SJCRH30 (cell line): Measurements from ENCODE around the gene SVBP. TPM values are rescaled to one million over a fixed set of nuclear protein-coding genes. Genes with fewer than 3 reads are reported as not detected.

Experiments used
- DNase-seq, 2 experiments: peaks; one replicate each; pipeline ENCODE4 v3.0.0-alpha.2; 2015 to 2020
- H3K27ac ChIP-seq: fragments of 250-450 bp; sonication (Bioruptor Pico); 2 replicates; pipeline ENCODE4 v1.5.1; 2020; ENCODE audit warnings: mild to moderate bottlenecking, moderate library complexity
- H3K27me3 ChIP-seq: fragments of 250-450 bp; sonication (Bioruptor Pico); 2 replicates; pipeline ENCODE4 v1.5.1; 2020; ENCODE audit warnings: mild to moderate bottlenecking, moderate library complexity
- H3K36me3 ChIP-seq: fragments of 250-450 bp; sonication (Bioruptor Pico); 2 replicates; pipeline ENCODE4 v1.5.1; 2020; ENCODE audit warnings: mild to moderate bottlenecking, moderate library complexity
- H3K4me1 ChIP-seq: fragments of 250-450 bp; sonication (Bioruptor Pico); 2 replicates; pipeline ENCODE4 v1.5.1; 2020; ENCODE audit warnings: mild to moderate bottlenecking, moderate library complexity
- H3K4me3 ChIP-seq: fragments of 250-450 bp; sonication (Bioruptor Pico); 2 replicates; pipeline ENCODE4 v1.5.1; 2020; ENCODE audit warnings: mild to moderate bottlenecking, moderate library complexity
- H3K9me3 ChIP-seq: fragments of 250-450 bp; sonication (Bioruptor Pico); replicated peaks from 2 replicates; pipeline ENCODE4 v1.5.1; 2020; ENCODE audit warnings: mild to moderate bottlenecking, moderate library complexity
- total RNA-seq: library from RNA; depleted of rRNA; stranded (reverse); fragments of >200 nt; shearing (Covaris generic); gene quantifications from 2 replicates; pipeline ENCODE4 v1.2.3, GENCODE V29; 2014

The SVBP gene
- total RNA-seq, 1 experiment from 2014 or later, result 45.3 TPM

- no peaks in the 10 kb centered on the region for H3K4me1 ChIP-seq
- H3K27ac ChIP-seq, result no peak overlapping the region
- H3K9me3 ChIP-seq, result no peaks in the 10 kb centered on the region
- no peak for DNase-seq
- no peak overlapping the region for H3K4me3 ChIP-seq
- H3K27me3 ChIP-seq, result no peaks in the 10 kb centered on the region
- H3K36me3 ChIP-seq, result no peaks in the 10 kb centered on the region
Measured at GRCh38 chr1:42797979-42798378, 19.2 kb downstream of the SVBP start.

- Histone ChIP-seq H3K27me3 (no peaks in the 10 kb centered on the region), H3K36me3 (no peaks in the 10 kb centered on the region), H3K4me3 (no peak overlapping the region), H3K4me1 (no peaks in the 10 kb centered on the region), H3K9me3 (no peaks in the 10 kb centered on the region), H3K27ac (no peak overlapping the region)
- DNase-seq, result no peak
Measured at GRCh38 chr1:42797414-42797813, 19.8 kb downstream of the SVBP start.

- H3K4me1 ChIP-seq, result no peaks in the 10 kb centered on the region
- H3K9me3 ChIP-seq, result no peaks in the 10 kb centered on the region
- no peak overlapping the region for H3K27ac ChIP-seq
- no peak for DNase-seq
- no peaks in the 10 kb centered on the region for H3K27me3 ChIP-seq
- no peaks in the 10 kb centered on the region for H3K36me3 ChIP-seq
- H3K4me3 ChIP-seq, result no peak overlapping the region
Measured at GRCh38 chr1:42793824-42794223, 23.4 kb downstream of the SVBP start.

GRCh38 chr1:42788021-42788420, 29.2 kb downstream of the SVBP start:
- H3K36me3 ChIP-seq, result peaks cover 2% of the 10 kb centered on the region; the same call in 1 of the 2 replicates
- no peak for DNase-seq
- H3K4me3 ChIP-seq, result no peak overlapping the region
- H3K4me1 ChIP-seq, result no peaks in the 10 kb centered on the region
- no peak overlapping the region for H3K27ac ChIP-seq
- no peaks in the 10 kb centered on the region for H3K27me3 ChIP-seq
- H3K9me3 ChIP-seq, result no peaks in the 10 kb centered on the region

- Histone ChIP-seq H3K4me3 (no peak overlapping the region), H3K9me3 (no peaks in the 10 kb centered on the region), H3K27me3 (no peaks in the 10 kb centered on the region), H3K36me3 (peaks cover 6% of the 10 kb centered on the region), H3K4me1 (no peaks in the 10 kb centered on the region), H3K27ac (no peak overlapping the region)
- no peak for DNase-seq
Measured at GRCh38 chr1:42786097-42786496, 31.1 kb downstream of the SVBP start.

GRCh38 chr1:42784946-42785693, 32.1 kb downstream of the SVBP start, which contains the start of gene TMEM269:
TSS of gene TMEM269 (plus strand) at chr1:42784991. CDS start at chr1:42789894, 4,903 bp downstream.
- no peak within 1 kb of the TSS for H3K27ac ChIP-seq
- no peaks in the 10 kb centered on the region for H3K4me1 ChIP-seq
- DNase-seq, result no peak
- no peak within 1 kb of the TSS for H3K4me3 ChIP-seq
- no peaks in the 10 kb centered on the region for H3K27me3 ChIP-seq
- H3K36me3 ChIP-seq, result peaks cover 6% of the 10 kb centered on the region
- no peaks in the 10 kb centered on the region for H3K9me3 ChIP-seq

GRCh38 chr1:42784547-42784945, 32.7 kb downstream of the SVBP start:
- no peak overlapping the region for H3K27ac ChIP-seq
- no peaks in the 10 kb centered on the region for H3K4me1 ChIP-seq
- no peak overlapping the region for H3K4me3 ChIP-seq
- DNase-seq, result no peak
- H3K9me3 ChIP-seq, result no peaks in the 10 kb centered on the region
- no peaks in the 10 kb centered on the region for H3K27me3 ChIP-seq
- peaks cover 9% of the 10 kb centered on the region for H3K36me3 ChIP-seq

- Histone ChIP-seq H3K36me3 (peaks cover 11% of the 10 kb centered on the region), H3K9me3 (no peaks in the 10 kb centered on the region), H3K4me1 (no peaks in the 10 kb centered on the region), H3K4me3 (no peak overlapping the region), H3K27me3 (no peaks in the 10 kb centered on the region), H3K27ac (no peak overlapping the region)
- DNase-seq, result no peak
Measured at GRCh38 chr1:42783092-42783491, 34.1 kb downstream of the SVBP start.

- DNase-seq, result no peak
- H3K27me3 ChIP-seq, result no peaks in the 10 kb centered on the region
- no peaks in the 10 kb centered on the region for H3K4me1 ChIP-seq
- H3K36me3 ChIP-seq, result peaks cover 22% of the 10 kb centered on the region
- H3K27ac ChIP-seq, result no peak overlapping the region
- no peaks in the 10 kb centered on the region for H3K9me3 ChIP-seq
- no peak overlapping the region for H3K4me3 ChIP-seq
Measured at GRCh38 chr1:42780176-42780575, 37.0 kb downstream of the SVBP start.

- Histone ChIP-seq H3K27me3 (no peaks in the 10 kb centered on the region), H3K27ac (no peak overlapping the region), H3K4me1 (no peaks in the 10 kb centered on the region), H3K36me3 (peaks cover 26% of the 10 kb centered on the region), H3K4me3 (no peak overlapping the region), H3K9me3 (no peaks in the 10 kb centered on the region)
- DNase-seq, result no peak
Measured at GRCh38 chr1:42779725-42780124, 37.5 kb downstream of the SVBP start.

GRCh38 chr1:42777852-42778251, 39.3 kb downstream of the SVBP start:
- H3K9me3 ChIP-seq, result no peaks in the 10 kb centered on the region
- no peaks in the 10 kb centered on the region for H3K27me3 ChIP-seq
- H3K4me3 ChIP-seq, result no peak overlapping the region
- H3K4me1 ChIP-seq, result no peaks in the 10 kb centered on the region
- H3K36me3 ChIP-seq, result peaks cover 33% of the 10 kb centered on the region
- no peak overlapping the region for H3K27ac ChIP-seq
- peak; percentile 53 to 74 for DNase-seq

- Histone ChIP-seq H3K9me3 (no peaks in the 10 kb centered on the region), H3K27ac (no peak overlapping the region), H3K36me3 (peaks cover 30% of the 10 kb centered on the region), H3K27me3 (no peaks in the 10 kb centered on the region), H3K4me1 (no peaks in the 10 kb centered on the region), H3K4me3 (no peak overlapping the region)
- no peak for DNase-seq
Measured at GRCh38 chr1:42776502-42776901, 40.7 kb downstream of the SVBP start.

GRCh38 chr1:42774928-42775526, 42.2 kb downstream of the SVBP start:
- Histone ChIP-seq H3K4me1 (no peaks in the 10 kb centered on the region), H3K27ac (no peak overlapping the region), H3K9me3 (no peaks in the 10 kb centered on the region), H3K27me3 (no peaks in the 10 kb centered on the region), H3K4me3 (no peak overlapping the region), H3K36me3 (peaks cover 30% of the 10 kb centered on the region)
- DNase-seq, result no peak

- Histone ChIP-seq H3K27ac (no peak overlapping the region), H3K4me1 (no peaks in the 10 kb centered on the region; the same call in 1 of the 2 replicates), H3K36me3 (peaks cover 26% of the 10 kb centered on the region), H3K9me3 (no peaks in the 10 kb centered on the region), H3K27me3 (no peaks in the 10 kb centered on the region), H3K4me3 (no peak overlapping the region)
- no peak for DNase-seq
Measured at GRCh38 chr1:42773420-42773819, 43.8 kb downstream of the SVBP start.

GRCh38 chr1:42769811-42770210, 47.4 kb downstream of the SVBP start:
- peaks cover 10% of the 10 kb centered on the region for H3K4me1 ChIP-seq
- H3K27ac ChIP-seq, result no peak overlapping the region
- peaks cover 10% of the 10 kb centered on the region for H3K36me3 ChIP-seq
- no peak for DNase-seq
- H3K4me3 ChIP-seq, result no peak overlapping the region
- H3K9me3 ChIP-seq, result no peaks in the 10 kb centered on the region
- no peaks in the 10 kb centered on the region for H3K27me3 ChIP-seq

GRCh38 chr1:42768172-42768571, 49.0 kb downstream of the SVBP start:
- H3K9me3 ChIP-seq, result no peaks in the 10 kb centered on the region
- no peaks in the 10 kb centered on the region for H3K36me3 ChIP-seq
- no peaks in the 10 kb centered on the region for H3K27me3 ChIP-seq
- H3K27ac ChIP-seq, result no peak overlapping the region
- H3K4me3 ChIP-seq, result peak overlapping the region; percentile 84
- H3K4me1 ChIP-seq, result peaks cover 10% of the 10 kb centered on the region
- DNase-seq, result no peak
